GM12875 (cell line): Measurements from ENCODE around the gene HRH2.

ENCODE experiments used
- H3K4me3 ChIP-seq: one replicate; pipeline ENCODE4 v1.5.1; 2011; ENCODE audit warnings: low read depth, low read length, control low read depth
- CTCF ChIP-seq: IDR thresholded peaks from 2 replicates; pipeline ENCODE4 v1.5.1; 2011; ENCODE audit warnings: low read depth, mild to moderate bottlenecking, control low read depth, inconsistent platforms, low read length, moderate library complexity, borderline replicate concordance; ENCODE audit not compliant: insufficient read depth

Gene HRH2

DNA sequence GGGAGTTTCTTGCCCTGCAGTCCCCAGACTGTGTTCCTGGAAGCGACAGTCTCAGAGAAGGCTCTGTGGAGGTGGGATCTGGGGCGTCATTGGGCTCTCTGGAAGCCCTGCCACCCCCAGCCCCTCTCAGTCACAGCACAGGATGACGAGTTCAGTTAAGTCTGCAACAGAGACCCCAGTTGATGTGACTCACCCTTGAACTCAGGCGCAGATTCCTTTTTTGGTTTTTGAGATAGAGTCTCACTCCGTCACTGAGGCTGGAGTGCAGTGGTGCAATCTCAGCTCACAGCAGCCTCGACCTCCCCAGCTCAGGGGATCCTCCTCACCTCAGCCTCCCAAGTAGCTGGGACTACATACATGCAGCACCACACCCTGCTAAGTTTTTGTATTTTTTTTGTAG is 8.3 kb downstream of the HRH2 start:
- H3K4me3 ChIP-seq, result no peak overlapping the region
- TF ChIP-seq CTCF, result no peak

DNA sequence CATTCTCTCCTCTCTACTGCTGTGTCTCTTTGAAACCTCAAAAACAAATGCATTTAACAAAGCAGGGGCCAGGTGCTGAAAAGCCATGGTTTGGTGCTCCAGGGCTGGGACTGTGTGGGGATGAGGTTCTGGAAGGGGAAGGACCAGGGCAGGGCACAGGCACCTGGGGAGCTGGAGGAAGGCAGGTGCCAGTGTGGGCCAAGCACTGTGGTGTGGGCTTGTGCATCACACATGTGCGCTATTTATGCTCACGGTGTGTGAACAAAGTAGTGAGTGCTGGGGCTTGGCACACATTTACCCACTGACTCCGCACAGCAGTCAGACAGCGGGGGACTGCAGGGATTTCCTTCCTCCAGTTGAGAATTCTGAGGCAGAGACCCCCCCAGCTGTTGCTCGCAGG is 10.1 kb downstream of the HRH2 start:
- TF ChIP-seq CTCF, result no peak
- H3K4me3 ChIP-seq, result no peak overlapping the region

DNA sequence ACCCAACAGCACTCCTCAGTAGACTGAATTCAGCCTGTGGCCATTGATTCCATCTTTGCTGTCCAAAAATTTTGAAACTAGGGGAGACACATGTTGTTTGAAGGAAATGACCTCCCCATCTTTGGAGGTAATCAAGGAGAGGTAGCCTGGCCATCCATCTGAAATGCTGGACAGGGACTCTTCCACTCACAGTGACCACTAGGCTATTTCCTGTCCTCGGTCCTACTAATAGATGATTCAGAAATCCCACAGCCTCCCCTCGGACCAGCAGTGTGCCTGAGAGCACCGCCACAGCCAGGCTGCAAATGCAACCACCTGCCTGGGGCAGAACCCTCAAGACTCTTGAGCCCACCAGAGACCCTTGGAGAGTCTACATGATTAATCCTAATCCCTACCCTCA is 12.5 kb downstream of the HRH2 start:
- no peak for TF ChIP-seq CTCF
- no peak overlapping the region for H3K4me3 ChIP-seq

DNA sequence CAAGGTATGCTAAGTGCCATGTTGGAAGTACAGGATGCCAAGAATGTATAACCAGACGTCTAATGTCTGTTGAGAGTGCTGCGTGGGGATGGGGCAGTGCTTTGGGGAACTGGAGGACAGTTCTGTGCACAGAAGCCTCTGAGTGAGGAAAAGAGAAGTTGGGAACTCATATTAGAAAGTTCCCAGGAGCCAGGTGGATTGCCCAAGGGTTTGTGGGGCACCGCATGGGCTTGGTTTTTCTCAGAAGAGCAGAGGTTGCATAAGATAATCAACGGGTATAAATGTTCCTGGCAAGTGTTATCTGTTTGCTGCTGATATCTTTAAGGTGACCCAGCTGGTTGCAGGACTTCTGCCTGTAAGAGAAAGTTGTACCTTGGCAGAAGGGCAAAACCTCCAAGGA is 13.1 kb downstream of the HRH2 start:
- TF ChIP-seq CTCF, result no peak
- H3K4me3 ChIP-seq, result no peak overlapping the region

DNA sequence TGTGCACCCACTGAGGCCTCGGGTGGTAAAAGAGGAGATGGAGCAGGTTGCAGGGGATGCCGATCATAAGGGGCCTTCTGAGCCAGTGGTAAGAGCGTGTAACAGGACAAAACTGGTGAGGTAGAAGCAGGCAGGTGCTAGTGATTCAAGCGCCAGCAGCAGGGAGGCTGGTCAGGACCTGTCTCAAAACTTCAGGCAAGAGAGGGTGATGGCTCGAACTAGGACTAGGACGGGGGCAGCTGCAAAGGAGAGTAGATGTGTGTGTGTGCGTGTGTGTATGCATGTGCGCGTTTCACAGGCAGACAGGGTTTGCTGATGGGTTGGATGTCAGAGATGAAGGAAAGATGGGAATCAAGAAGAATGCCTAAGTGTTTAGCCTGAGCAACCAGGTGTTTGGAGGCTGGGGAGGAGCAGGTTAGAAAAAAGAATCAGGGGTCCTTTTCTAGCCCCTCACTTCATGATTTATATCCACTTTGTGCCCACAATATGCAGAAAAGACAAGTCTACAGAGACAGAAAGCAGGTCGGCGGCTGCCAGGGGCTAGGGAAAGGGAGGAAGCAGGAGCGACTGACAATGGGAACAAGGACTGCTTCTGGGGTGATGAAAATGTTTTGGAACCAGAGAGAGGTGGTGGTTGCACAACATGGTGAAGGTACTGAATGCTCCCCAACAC is 15.2 kb downstream of the HRH2 start:
- TF ChIP-seq CTCF, result no peak

DNA sequence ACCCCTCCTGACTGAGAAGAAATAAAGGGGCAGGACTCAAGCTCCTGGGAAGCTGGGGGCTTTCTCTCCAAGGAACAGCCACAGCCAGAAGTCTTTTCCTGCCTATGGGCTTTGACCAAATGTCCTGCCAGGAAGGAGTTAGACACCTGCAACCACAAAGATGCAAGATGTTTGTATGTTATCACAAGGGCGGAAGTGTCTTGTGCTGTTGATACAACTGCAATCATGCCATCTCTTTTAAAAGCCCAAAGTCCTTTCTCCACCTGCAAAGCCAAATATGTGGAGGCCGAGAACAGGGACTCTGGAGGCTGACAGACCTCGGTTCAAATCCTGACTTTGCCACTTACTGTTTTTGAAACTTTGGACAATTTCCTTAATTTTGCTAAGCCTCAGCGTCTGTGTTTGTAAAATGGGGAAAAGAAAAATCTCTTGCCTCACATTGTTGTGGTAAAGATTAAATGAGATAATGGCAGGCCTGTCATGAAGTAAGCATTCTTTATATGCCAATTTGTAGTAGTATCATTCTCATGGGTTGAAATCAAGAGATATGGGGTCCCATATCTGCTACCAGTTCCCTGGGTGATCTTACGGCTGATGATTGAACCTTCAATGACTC is 17.0 kb downstream of the HRH2 start:
- no peak overlapping the region for H3K4me3 ChIP-seq
- TF ChIP-seq CTCF, result no peak

More for the DNA sequence above, 15.2 kb downstream of the HRH2 start:
- no peak overlapping the region for H3K4me3 ChIP-seq

- H3K4me3 ChIP-seq, result no peak overlapping the region
Measured at GRCh38 chr5:175675873-175676272, 18.0 kb downstream of the HRH2 start.

More at GRCh38 chr5:175675873-175676272, 18.0 kb downstream of the HRH2 start:
- no peak for TF ChIP-seq CTCF
